ENCODE measurements around the gene GRB10. TPM values are rescaled to one million over a fixed set of nuclear protein-coding genes. Genes with fewer than 3 reads are reported as not detected.
"Not testable (repeated sequence)": the region's sequence is repeated elsewhere in the genome, so short reads cannot be mapped to it uniquely, and the experiment has no call there.

The GRB10 gene
- total RNA-seq, 1 experiment from 2014 or later, result 83.7 TPM

DNA sequence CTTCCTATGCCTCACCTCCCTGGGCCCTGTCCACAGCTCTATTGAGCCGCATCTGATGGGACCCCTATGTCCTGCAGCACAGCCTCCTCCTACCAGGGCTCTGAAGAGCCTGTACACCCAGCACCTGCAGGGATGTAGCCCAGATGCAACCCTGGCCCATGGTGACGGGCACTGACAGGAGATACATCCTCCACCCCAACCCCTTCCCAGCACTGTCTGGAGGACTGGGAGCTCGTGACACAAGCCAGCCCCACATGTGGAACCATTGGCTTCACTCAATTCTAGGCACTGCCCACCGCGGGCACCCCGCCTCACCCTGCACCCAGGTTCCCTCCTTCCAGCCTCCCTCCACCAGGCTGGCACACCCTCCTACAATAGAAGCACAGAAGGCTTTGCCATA is 2.6 kb upstream of the GRB10 start:
- no peak for DNase-seq (ENCODE audit: low read depth)
- in situ Hi-C loops (cut with HindIII; ENCODE audit: low pct_unique_long_range_greater_than_20kb, low sequenced_read_pairs), result no loop called here

DNA sequence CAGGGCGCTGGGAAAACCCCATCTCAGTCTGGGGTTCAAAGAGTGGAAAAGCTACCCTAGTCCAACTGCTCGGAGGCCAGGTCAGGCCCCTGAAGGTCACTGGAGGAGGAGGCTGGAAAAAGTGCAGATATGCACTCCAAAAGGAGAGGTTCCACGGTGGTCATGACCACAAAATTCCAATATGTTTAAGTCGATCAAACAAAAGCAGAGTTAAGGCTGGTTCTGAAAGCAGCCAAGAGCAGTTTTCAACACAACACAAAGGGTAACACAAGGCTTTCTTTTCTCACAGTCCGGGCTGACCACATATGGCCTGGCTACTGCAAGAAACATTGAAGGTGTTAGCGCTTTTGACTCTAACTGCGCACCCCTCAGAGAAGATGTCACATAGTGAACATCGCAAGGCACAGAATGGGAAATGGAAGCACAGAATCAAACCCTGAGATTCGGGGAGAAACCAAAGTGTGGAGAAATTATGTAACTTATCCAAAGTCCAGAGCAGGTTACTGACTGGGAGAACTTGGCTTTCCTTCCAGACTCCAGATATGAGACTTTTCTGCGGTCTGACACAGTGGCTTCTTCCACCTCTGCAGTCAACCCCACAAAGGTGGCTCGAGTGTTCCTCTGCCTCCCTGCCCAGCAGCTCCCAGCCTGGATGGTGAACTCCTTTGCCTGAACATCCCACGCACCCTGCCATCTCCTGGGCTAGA is 1.3 kb upstream of the GRB10 start:
- no peak for DNase-seq (ENCODE audit: low read depth)
- in situ Hi-C loops (cut with HindIII; ENCODE audit: low pct_unique_long_range_greater_than_20kb, low sequenced_read_pairs), result no loop called here

DNA sequence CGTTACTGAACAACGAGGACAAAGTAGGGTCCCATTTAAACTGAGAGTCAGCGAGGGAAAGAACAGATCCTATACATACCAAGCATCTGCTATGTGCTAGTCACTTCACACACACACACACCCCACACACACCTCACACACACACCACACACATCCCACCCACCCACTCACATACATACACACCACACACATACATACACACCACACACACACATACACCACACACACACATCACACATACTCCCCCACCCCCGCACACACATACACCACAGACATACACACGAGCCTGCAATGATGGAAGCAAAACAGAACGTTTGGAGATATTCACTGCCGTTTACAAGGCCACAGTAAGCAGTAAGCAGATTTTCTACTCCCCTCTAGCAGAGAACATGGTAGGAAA is 607 bp upstream of the GRB10 start:
- in situ Hi-C loops (cut with HindIII; ENCODE audit: low pct_unique_long_range_greater_than_20kb, low sequenced_read_pairs), result no loop called here
- DNase-seq (ENCODE audit: low read depth), result no peak

DNA sequence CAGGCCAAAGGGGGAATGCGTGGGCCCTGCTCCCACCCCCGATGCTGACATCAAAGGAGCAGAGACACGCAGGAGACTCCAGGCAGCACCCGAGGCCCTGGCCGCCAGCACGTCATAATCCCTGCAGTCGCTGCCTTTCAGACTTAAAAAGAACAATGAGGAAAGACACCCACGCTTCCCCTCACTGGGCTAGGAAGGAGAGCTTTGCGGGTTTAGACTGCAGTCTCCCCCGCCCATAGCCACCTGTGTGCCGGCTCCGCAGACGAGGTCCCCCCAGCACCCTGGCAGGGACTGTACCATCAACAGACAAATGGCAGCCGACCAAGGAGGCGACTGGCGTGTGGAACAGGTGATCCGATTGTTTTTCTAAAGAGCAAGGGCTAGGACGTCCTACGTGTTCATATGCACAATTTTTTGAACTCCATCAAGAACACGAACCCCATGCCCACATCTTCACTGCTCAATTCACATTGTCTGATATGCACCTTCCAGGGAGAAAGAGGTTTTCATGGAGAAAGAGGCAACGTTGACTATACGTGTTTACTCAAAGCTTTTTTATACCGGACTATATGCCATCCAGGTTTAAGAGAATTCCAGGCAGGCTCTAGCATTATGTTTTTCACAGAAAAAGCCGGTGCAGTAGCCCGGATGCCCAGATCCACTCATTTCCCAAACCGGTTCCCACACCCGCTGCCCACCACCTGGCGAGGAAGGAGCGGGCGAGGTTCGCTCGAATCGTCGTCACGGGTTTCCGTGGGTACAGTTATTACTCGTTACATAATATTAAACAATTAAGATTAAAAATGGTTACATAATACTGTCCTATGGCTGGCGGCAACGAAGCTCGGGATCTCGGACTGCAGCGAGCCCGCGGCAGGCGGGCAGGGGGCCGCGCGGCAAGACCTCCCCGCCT is 1.1 kb downstream of the GRB10 start:
- no peak for DNase-seq (ENCODE audit: low read depth)
- in situ Hi-C loops (cut with HindIII; ENCODE audit: low pct_unique_long_range_greater_than_20kb, low sequenced_read_pairs), result no loop called here

DNA sequence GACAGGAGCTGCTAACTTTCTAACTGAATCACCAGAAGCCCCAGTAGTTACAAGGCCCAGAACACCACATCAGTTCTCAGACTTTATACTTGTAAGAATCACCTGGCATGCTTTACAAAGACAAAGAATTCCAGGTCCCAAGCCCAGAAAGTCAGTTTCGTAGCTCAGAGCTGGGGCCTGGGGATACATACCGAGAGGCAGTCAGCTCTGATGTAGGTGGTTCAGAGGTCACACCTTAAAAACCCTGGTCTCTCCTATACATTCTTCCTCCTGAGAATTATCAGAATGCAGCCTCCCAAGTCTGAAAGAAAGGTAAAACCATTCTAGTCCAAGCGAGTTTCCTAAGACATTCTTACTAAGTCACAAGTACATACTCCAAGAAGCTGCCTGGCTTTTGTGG is 2.3 kb downstream of the GRB10 start:
- no peak for DNase-seq (ENCODE audit: low read depth)
- in situ Hi-C loops (cut with HindIII; ENCODE audit: low pct_unique_long_range_greater_than_20kb, low sequenced_read_pairs), result no loop called here

DNA sequence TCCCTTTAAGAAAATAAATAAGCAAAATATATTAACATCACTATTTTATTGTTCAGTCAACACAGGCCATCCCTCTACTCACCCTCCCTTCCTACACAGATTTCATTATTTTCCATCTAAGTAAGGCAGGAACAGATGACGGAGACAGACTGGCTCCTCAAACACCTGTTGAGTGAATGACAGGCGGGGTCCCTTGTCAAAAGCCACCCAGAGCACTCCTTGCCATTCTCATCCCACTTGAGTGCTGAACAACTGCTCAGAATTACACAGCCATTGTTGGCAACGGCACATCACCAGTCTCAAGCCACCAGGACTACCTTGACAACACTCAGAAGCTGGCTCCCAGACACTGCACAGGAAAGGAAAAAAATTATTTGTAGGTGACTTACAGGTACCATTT is 3.3 kb downstream of the GRB10 start:
- DNase-seq (ENCODE audit: low read depth), result no peak
- in situ Hi-C loops (cut with HindIII; ENCODE audit: low pct_unique_long_range_greater_than_20kb, low sequenced_read_pairs), result no loop called here

DNA sequence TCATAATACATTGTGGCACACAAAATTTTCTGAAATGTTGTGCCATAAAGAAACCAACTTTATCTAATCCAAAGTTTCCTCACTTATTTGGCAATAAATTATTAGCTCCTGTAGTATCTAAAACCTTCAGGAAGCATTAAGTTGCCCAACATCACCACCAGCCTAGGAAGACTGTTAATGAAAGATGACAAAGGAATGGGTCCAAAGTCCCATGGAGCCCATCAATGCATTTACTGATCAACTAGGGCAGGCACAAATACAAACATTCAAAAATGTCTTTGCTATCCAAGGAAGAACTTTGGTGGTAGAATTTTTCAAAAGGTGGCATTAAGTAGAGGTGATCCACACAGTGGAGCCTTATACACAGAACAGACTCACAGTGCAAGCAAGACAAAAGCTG is 4.5 kb downstream of the GRB10 start:
- DNase-seq (ENCODE audit: low read depth), result no peak
- in situ Hi-C loops (cut with HindIII; ENCODE audit: low pct_unique_long_range_greater_than_20kb, low sequenced_read_pairs), result no loop called here

DNA sequence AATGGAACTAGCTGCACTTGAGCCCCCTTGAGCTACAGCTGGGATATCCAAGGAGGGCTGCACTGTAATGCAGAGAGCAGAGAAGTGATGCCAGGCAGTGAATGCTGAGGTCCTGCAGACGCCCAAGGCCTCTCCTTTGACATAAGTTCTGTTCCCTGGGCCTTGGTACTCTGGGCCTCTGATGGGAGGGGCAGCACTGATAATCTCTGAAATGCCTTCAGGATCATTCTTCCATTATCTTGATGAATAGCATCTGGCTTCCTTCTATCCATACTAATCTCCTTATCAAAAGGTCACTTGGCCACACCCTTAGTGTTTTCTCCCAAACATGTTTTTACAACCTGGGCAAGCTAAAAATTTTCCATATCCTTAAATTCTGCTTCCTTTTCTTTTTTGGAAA is 6.9 kb downstream of the GRB10 start:
- in situ Hi-C loops (cut with HindIII; ENCODE audit: low pct_unique_long_range_greater_than_20kb, low sequenced_read_pairs), result no loop called here

DNA sequence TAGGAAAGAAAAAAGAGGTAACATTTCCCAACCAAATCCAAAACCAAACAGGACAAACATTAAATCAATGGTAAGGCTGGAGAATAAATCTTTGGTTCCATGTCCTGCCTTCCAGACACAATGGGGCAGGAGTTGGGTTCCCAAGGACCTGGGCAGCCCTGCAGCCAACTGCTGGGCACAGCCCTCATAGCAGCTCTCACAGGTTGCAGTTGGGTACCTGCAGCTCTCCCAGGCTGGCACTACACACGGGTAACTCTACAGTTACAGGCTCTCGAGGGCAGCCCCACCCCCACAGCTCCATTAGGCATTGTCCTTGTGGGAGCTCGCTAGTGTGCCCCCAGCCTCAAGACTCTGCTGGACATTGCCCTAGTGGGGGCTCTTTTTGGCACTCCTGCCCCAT is 7.5 kb downstream of the GRB10 start:
- in situ Hi-C loops (cut with HindIII; ENCODE audit: low pct_unique_long_range_greater_than_20kb, low sequenced_read_pairs), result no loop called here

More for the DNA sequence above, 6.9 kb downstream of the GRB10 start:
- no peak for DNase-seq (ENCODE audit: low read depth)

DNA sequence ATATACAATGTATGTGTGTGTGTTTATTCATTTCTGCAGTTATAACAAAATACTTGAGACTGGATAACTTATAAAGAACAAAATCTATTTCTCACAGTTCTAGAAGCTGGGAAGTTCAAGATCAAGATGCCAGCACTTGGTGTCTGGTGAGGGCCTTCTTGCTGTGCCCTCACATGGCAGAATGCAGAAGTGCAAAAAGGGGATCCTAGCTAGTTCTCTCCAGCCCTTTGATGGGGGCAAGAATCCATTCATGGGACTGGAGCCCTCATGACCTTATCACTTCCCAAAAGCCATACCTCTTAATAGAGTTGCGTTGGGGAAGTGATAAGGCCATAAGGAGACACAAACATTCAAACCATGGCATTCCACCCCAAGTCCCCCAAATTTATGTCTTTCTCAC is 8.4 kb downstream of the GRB10 start:
- in situ Hi-C loops (cut with HindIII; ENCODE audit: low pct_unique_long_range_greater_than_20kb, low sequenced_read_pairs), result no loop called here
- DNase-seq (ENCODE audit: low read depth), result no peak

More for the DNA sequence above, 7.5 kb downstream of the GRB10 start:
- no peak for DNase-seq (ENCODE audit: low read depth)

DNA sequence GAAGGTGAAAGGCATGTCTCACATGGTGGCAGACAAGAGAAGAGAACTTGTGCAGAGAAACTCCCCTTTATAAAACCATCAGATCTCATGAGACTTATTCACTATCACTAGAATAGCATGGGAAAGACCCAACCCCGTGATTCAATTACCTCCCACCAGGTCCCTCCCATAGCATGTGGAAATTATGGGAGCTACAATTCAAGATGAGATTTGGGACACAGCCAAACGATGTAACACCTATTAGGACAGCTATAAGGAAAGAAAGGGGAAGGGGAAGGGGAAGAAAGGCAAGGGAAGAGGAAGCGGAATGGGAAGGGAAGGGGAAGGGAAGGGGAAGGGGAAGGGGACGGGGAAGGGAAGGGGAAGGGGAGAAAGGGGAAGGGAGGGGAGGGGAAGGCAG is 9.6 kb downstream of the GRB10 start:
- DNase-seq (ENCODE audit: low read depth); in situ Hi-C loops (cut with HindIII; ENCODE audit: low pct_unique_long_range_greater_than_20kb, low sequenced_read_pairs): not testable (repeated sequence)

DNA sequence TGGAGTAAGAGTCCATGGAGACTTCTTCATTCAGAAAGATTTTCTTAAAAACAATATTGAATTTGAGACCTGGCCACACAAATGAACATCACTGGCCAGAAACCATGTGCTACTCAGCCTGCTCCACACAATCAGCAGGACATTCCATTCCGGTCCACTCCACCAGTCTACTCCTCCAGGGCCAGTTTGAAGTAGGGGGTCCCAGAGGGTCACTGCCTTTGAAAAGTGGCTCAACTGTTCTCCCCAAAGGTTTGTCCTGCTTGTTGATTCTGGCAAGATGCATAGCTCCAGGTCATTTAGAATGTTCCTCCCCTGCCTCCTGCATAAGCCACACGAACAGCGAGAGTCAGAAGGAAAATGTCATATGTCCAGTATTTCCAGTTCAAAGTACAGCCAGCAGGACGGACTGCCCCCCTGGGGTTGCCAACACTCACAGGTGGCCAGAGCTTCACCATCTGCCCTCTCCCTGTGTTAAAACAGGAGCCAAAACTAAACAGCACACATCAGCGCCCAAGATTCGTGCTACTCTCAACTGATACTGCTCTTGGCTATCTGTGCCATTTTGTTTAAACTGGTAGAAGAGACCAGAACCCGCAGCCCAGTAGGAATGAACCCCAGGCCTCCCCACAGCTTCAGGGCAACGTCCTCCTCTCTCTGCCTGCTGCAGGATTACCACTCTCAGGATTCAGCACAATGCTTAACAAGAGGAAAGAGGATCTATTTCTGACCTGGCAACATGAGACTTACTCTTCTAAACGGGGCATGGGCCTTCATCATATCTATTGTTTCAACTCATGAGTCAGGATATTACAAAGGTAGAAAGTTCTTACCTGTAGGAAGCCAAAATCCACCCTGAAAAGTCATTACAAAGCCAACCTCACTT is 11.3 kb downstream of the GRB10 start:
- in situ Hi-C loops (cut with HindIII; ENCODE audit: low pct_unique_long_range_greater_than_20kb, low sequenced_read_pairs), result no loop called here

DNA sequence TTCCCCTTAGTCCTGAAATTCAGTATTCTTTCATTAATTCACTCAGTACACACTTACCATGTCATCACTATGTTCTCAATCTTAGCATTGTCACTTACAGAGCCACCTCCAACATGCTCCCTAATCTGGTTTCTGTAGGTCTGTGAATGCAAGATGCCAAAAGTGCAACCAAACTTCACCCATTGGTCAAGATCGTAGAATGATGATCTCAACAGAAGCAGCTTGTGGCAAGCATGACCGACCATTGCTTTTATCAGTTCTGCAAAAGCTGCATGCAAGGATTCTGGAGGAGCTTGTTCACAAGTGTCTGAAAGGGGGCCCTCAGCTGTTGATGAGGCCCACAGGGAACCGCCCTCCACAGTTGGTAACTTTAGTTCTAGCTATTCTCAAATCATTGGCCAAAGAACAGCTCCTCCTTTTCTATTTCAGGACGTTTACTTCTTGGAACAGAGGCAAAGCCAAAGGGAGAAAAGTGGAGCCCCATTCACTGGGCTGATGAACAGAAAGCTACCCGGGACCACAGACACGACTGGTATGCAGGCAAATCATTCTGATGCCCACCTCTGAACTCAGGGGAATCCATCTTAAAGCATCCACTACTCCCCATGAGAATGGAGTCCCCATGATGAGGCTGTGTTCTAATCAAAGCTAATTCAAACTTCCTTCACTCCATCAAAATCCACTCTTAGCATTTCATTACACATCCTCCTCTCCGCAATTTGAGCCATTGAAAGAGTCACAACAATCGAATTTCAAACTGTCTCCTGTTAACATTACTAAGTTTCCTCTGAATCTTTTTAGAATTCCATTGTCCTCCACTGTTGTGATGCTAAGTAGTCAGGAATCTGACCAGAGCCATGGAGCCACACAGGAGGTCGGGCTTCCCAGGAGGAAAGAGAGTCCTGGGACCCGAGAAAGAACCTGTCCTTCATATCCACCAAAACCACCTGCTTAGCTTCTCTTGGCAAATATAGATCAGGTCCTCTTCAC is 13.9 kb downstream of the GRB10 start:
- no peak for DNase-seq (ENCODE audit: low read depth)
- in situ Hi-C loops (cut with HindIII; ENCODE audit: low pct_unique_long_range_greater_than_20kb, low sequenced_read_pairs), result no loop called here

More for the DNA sequence above, 11.3 kb downstream of the GRB10 start:
- DNase-seq (ENCODE audit: low read depth), result no peak

DNA sequence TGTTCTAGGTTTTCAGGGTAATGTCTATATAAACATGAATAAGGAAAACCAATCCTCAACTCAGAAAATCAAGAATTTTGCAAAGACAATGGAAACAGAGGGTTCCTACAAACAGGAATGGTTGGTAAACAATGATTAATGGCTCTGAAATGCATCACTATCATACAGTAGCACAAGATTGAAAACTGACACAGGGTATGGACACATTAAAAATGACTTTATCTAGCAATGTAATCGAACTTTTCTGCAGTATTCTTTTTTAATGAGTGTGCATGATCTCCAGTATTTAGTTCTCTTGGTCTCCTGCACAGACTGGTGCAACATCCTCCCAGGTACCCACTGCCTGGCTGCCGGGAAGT is 15.9 kb downstream of the GRB10 start:
- in situ Hi-C loops (cut with HindIII; ENCODE audit: low pct_unique_long_range_greater_than_20kb, low sequenced_read_pairs), result no loop called here
- no peak for DNase-seq (ENCODE audit: low read depth)

DNA sequence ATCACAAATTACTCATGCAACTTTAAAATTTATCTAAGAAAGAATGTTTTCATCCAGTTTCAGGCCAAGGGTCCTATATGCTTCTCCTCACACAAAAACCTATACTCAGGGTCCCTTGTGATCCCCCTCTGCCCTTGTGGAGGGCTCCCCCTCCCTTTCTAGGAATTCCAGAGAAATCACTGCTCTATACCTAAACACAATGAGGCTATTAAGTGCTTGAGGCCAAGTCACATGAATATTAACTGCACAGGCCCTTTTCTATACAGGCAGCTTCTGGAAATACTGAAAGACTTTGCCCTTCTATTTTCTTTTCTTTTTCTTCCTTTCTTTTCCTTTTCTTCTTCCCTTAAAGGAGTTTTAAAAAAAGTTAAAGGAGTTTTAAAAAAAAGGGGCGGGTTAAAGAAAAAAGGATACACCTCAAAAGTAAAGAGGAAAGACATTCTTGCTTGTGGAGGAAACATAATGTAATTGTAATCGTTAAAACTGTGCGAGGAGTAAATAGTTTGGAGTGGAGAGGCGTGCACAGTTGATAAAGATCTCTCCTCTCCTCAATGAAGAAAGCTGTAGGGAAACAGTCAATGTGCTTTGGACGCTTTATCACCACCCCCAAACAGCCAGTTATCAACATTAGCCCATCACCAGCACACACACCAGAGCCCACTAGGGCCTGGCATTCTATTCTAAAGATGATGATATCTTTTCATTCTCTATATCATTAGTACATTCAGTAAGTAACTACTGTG is 16.4 kb downstream of the GRB10 start:
- DNase-seq (ENCODE audit: low read depth), result no peak
- in situ Hi-C loops (cut with HindIII; ENCODE audit: low pct_unique_long_range_greater_than_20kb, low sequenced_read_pairs), result no loop called here

DNA sequence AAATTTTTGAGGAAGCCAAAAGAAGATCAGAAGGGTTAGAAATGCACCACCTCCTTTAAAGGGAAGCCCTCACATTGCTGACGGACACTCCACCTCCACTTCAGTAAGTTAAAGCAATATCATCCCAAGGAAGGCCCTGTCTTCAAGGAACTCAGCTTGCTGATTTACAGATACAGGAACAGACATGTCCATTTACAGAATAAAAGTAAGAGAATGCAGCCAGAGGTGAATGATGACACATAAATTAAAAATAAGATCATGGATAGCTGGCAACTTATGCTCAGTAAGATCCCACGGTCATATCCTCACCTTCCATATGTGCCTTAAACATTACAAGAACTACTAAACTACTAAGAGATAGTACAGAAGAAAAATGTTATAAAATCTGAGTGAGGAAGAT is 20.4 kb downstream of the GRB10 start:
- in situ Hi-C loops (cut with HindIII; ENCODE audit: low pct_unique_long_range_greater_than_20kb, low sequenced_read_pairs), result no loop called here
- DNase-seq (ENCODE audit: low read depth), result no peak

DNA sequence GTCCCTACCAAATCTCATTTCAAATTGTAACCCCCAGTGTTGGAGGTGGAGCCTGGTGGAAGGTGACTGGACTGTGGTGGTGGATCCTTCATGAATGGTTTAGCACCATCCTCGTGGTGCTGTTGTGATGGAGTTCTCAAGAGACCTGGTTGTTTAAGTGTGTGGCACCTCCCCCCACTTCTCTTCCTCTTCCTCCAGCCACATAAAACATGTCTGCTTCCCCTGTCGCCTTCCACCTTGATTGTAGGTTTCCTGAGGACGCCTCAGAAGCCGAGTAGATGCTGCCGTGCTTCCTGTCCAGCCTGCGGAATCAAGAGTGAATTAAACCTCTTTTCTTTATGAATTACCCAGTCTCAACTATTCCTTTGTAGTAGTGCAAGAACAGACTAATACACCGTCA is 21.0 kb downstream of the GRB10 start:
- in situ Hi-C loops (cut with HindIII; ENCODE audit: low pct_unique_long_range_greater_than_20kb, low sequenced_read_pairs), result no loop called here
- DNase-seq (ENCODE audit: low read depth), result no peak

Measured in Caki2 (cell line).